H1 (cell line): ENCODE results near the gene NBL1. TPM values are rescaled to one million over a fixed set of nuclear protein-coding genes. Genes with fewer than 3 reads are reported as not detected.

Experiments
- CTCF ChIA-PET: fragments of 300-600 bp; sonication (Branson Sonifier 250); formaldehyde crosslinking; loops from one replicate; lab custom pipeline; 2021; ENCODE audit not compliant: partially characterized antibody; lab: Charles Lee
- POLR2A ChIA-PET: fragments of 300-600 bp; sonication (Branson Sonifier 250); formaldehyde crosslinking; loops from one replicate; lab custom pipeline; 2021; ENCODE audit warnings: inconsistent platforms; ENCODE audit not compliant: partially characterized antibody; lab: Charles Lee
- DNase-seq, 2 experiments: peaks; one replicate each; pipeline versions ENCODE4 v3.0.0 to v3.0.0-alpha.2; 2010 to 2022; ENCODE audit warnings: low spot score in 2 of 2, low read depth in 1 of 2, mixed read lengths in 1 of 2
- FAIRE-seq: peaks from 2 replicates; lab custom pipeline; 2011; peaks lifted over from hg19 to GRCh38; lab: Jason Lieb, UNC
- H2AFZ ChIP-seq: 2 replicates; pipeline ENCODE4 v1.8.1; 2012; ENCODE audit warnings: low read length, inconsistent platforms
- H2AK5ac ChIP-seq: 2 replicates; pipeline ENCODE4 v1.6.1; 2013; ENCODE audit warnings: low read depth, low read length
- H2BK120ac ChIP-seq: replicated peaks from 2 replicates; pipeline ENCODE3; 2013; ENCODE audit warnings: low read depth, low read length, inconsistent platforms
- H2BK12ac ChIP-seq: 2 replicates; pipeline ENCODE4 v1.6.1; 2013; ENCODE audit warnings: low read depth, low read length
- H2BK15ac ChIP-seq: 2 replicates; pipeline ENCODE4 v1.6.1; 2013; ENCODE audit warnings: low read length
- H2BK20ac ChIP-seq: 2 replicates; pipeline ENCODE4 v1.6.1; 2013; ENCODE audit warnings: low read length
- H2BK5ac ChIP-seq: 2 replicates; pipeline ENCODE4 v1.6.1; 2013; ENCODE audit warnings: low read depth, low read length
- H3K14ac ChIP-seq: 2 replicates; pipeline ENCODE4 v1.6.1; 2013; ENCODE audit warnings: inconsistent platforms; ENCODE audit not compliant: insufficient read length
- H3K18ac ChIP-seq: 2 replicates; pipeline ENCODE4 v1.6.1; 2013; ENCODE audit warnings: low read length; ENCODE audit errors: extremely low read depth
- H3K23ac ChIP-seq: 2 replicates; pipeline ENCODE4 v1.6.1; 2013; ENCODE audit warnings: inconsistent platforms; ENCODE audit not compliant: insufficient read length
- H3K23me2 ChIP-seq: 2 replicates; pipeline ENCODE4 v1.6.1; 2013; ENCODE audit warnings: low read depth, low read length
- H3K27ac ChIP-seq: 2 replicates; pipeline ENCODE4 v1.6.1; 2011; ENCODE audit warnings: low read depth, low read length, inconsistent platforms
- H3K27me3 ChIP-seq, 4 experiments: replicated peaks in 1 of 4; 1 replicate in 1 of 4; 2 replicates in 3 of 4; pipeline versions ENCODE4 v1.6.1 to v1.8.1; 2011 to 2013; ENCODE audit warnings: low read length in 3 of 4, mild to moderate bottlenecking in 3 of 4, inconsistent platforms in 2 of 4, mixed read lengths in 2 of 4, moderate library complexity in 1 of 4; ENCODE audit not compliant: control insufficient read depth in 3 of 4, insufficient read depth in 3 of 4; ENCODE audit errors: extremely low read depth in 1 of 4
- H3K36me3 ChIP-seq, 4 experiments: 2 replicates each; pipeline versions ENCODE4 v1.6.1 to v1.8.1; 2011 to 2013; ENCODE audit warnings: mild to moderate bottlenecking in 4 of 4, low read length in 3 of 4, moderate library complexity in 2 of 4, control low read depth in 1 of 4, inconsistent platforms in 1 of 4; ENCODE audit not compliant: insufficient read depth in 4 of 4, control insufficient read depth in 2 of 4
- H3K4ac ChIP-seq: replicated peaks from 2 replicates; pipeline ENCODE3; 2013; ENCODE audit warnings: low read length, low read depth, mixed read lengths, inconsistent platforms; ENCODE audit not compliant: insufficient read length
- H3K4me1 ChIP-seq, 4 experiments: replicated peaks in 1 of 4; 1 replicate in 1 of 4; 2 replicates in 3 of 4; pipeline versions ENCODE4 v1.6.1 to v1.8.1; 2011 to 2013; ENCODE audit warnings: low read length in 3 of 4, inconsistent platforms in 2 of 4, mixed read lengths in 1 of 4; ENCODE audit not compliant: insufficient read depth in 4 of 4, control insufficient read depth in 3 of 4
- H3K4me2 ChIP-seq, 2 experiments: 2 replicates each; pipeline versions ENCODE4 v1.6.1 to v1.8.1; 2011 to 2013; ENCODE audit warnings: low read depth in 2 of 2, low read length in 2 of 2, control low read depth in 1 of 2, inconsistent platforms in 1 of 2, mild to moderate bottlenecking in 1 of 2; ENCODE audit not compliant: insufficient read depth in 1 of 2
- H3K4me3 ChIP-seq, 4 experiments: fragments of 200-600, 300-600 bp in 1 of 4; sonication (generic), shearing (Covaris generic), sonication (Bioruptor Twin) in 1 of 4; 2 replicates each; pipeline versions ENCODE4 v1.5.1 to v1.8.1; 2011 to 2016; ENCODE audit warnings: low read length in 4 of 4, low read depth in 3 of 4, control low read depth in 2 of 4, inconsistent platforms in 2 of 4, mild to moderate bottlenecking in 2 of 4, mixed read lengths in 1 of 4, moderate library complexity in 1 of 4; ENCODE audit not compliant: insufficient read depth in 2 of 4; ENCODE audit errors: extremely low read depth in 1 of 4
- H3K56ac ChIP-seq: replicated peaks from 2 replicates; pipeline ENCODE3; 2013; ENCODE audit warnings: low read depth, mild to moderate bottlenecking, mixed read lengths, low read length, inconsistent platforms; ENCODE audit not compliant: insufficient read length
- H3K79me1 ChIP-seq: 2 replicates; pipeline ENCODE4 v1.6.1; 2013; ENCODE audit warnings: low read depth, low read length, control low read depth
- H3K79me2 ChIP-seq, 2 experiments: 2 replicates each; pipeline versions ENCODE4 v1.6.1 to v1.8.1; 2012 to 2013; ENCODE audit warnings: low read length in 2 of 2, mild to moderate bottlenecking in 2 of 2, inconsistent platforms in 1 of 2; ENCODE audit not compliant: insufficient read depth in 2 of 2, control insufficient read depth in 1 of 2
- H3K9ac ChIP-seq, 4 experiments: replicated peaks in 1 of 4; 1 replicate in 1 of 4; 2 replicates in 3 of 4; pipeline versions ENCODE4 v1.6.1 to v1.8.1; 2011 to 2013; ENCODE audit warnings: low read depth in 3 of 4, low read length in 3 of 4, control low read depth in 2 of 4, mild to moderate bottlenecking in 2 of 4, moderate library complexity in 2 of 4, inconsistent platforms in 1 of 4; ENCODE audit errors: extremely low read depth in 1 of 4
- H3K9me3 ChIP-seq, 2 experiments: 2 replicates each; pipeline versions ENCODE4 v1.6.1 to v1.8.1; 2012 to 2013; ENCODE audit warnings: mild to moderate bottlenecking in 2 of 2, moderate library complexity in 2 of 2, control low read depth in 1 of 2, inconsistent platforms in 1 of 2, low read depth in 1 of 2, low read length in 1 of 2, mixed read lengths in 1 of 2; ENCODE audit not compliant: insufficient read depth in 2 of 2
- H4K20me1 ChIP-seq, 2 experiments: replicated peaks in 1 of 2; 2 replicates each; pipeline versions ENCODE3 to v1.8.1; 2011 to 2013; ENCODE audit warnings: inconsistent platforms in 2 of 2, low read length in 2 of 2, mild to moderate bottlenecking in 1 of 2; ENCODE audit not compliant: insufficient read depth in 2 of 2, control insufficient read depth in 1 of 2
- H4K5ac ChIP-seq: 2 replicates; pipeline ENCODE4 v1.6.1; 2013; ENCODE audit warnings: low read length, low read depth, mixed read lengths, inconsistent platforms; ENCODE audit not compliant: insufficient read length
- H4K8ac ChIP-seq: 2 replicates; pipeline ENCODE4 v1.8.0; 2013; ENCODE audit warnings: mild to moderate bottlenecking, moderate library complexity, low read length, inconsistent platforms; ENCODE audit not compliant: insufficient read depth; ENCODE audit errors: extremely low read depth
- H4K91ac ChIP-seq: replicated peaks from 2 replicates; pipeline ENCODE3; 2013; ENCODE audit warnings: low read length, mixed read lengths, inconsistent platforms; ENCODE audit not compliant: insufficient read length
- GABPA ChIP-seq: IDR thresholded peaks from 2 replicates; pipeline ENCODE4 v1.6.1; 2011; ENCODE audit warnings: mild to moderate bottlenecking, low read length, moderate library complexity, borderline replicate concordance; ENCODE audit not compliant: insufficient read depth
- WGBS, 2 experiments: shearing (Covaris generic) in 1 of 2; methylation state at CpG; one replicate each; pipeline versions ENCODE4 v1.1.6 to v1.1.7; 2013 to 2015; ENCODE audit warnings: low lambda C conversion rate in 2 of 2, mixed read lengths in 2 of 2, inconsistent platforms in 1 of 2, low coverage in 1 of 2, missing lambda C conversion rate in 1 of 2; ENCODE audit not compliant: insufficient replicate concordance in 2 of 2, insufficient coverage in 1 of 2, insufficient read length in 1 of 2; ENCODE audit errors: extremely low coverage in 1 of 2, missing lambda C conversion rate in 1 of 2; 5-methylcytosine and 5-hydroxymethylcytosine counted together
- polyA plus RNA-seq, 7 experiments: library from polyadenylated mRNA; depleted of rRNA in 3 of 7; stranded (reverse) in 5 of 7; unstranded in 2 of 7; fragments of >200 nt in 5 of 7; fragments of 200-250 nt in 2 of 7; gene quantifications; 1 replicate in 5 of 7; 2 replicates in 1 of 7; 4 replicates in 1 of 7; pipeline versions ENCODE4 v1.2.1 to v1.2.3, GENCODE V29; 2011 to 2013; ENCODE audit warnings: missing spikeins in 2 of 7, mixed read lengths in 2 of 7
- total RNA-seq: library from RNA; stranded (reverse); fragmentation: NEBNext Ultra II Directional; extraction: Animal tissue kit (Norgen Biotek cat#: 25700); gene quantifications from 2 replicates; pipeline ENCODE4 v1.2.1, GENCODE V29; 2021
- TF ChIP-seq, protein P1 (sequence below), 3 experiments: IDR thresholded peaks; 1 replicate in 2 of 3; 2 replicates in 1 of 3; pipeline versions ENCODE4 v1.5.1 to v1.6.1; 2011; ENCODE audit warnings: low read length in 3 of 3, mild to moderate bottlenecking in 3 of 3, inconsistent platforms in 2 of 3, low read depth in 1 of 3, moderate library complexity in 1 of 3; ENCODE audit not compliant: insufficient read depth in 1 of 3; ENCODE audit errors: control extremely low read depth in 1 of 3

Gene NBL1
- total and polyA plus RNA-seq, 2 of the 8 experiments (the other 6 are each of a cell fraction or from before 2014, with no cell fraction given): 8.7 to 9.7 TPM

DNA sequence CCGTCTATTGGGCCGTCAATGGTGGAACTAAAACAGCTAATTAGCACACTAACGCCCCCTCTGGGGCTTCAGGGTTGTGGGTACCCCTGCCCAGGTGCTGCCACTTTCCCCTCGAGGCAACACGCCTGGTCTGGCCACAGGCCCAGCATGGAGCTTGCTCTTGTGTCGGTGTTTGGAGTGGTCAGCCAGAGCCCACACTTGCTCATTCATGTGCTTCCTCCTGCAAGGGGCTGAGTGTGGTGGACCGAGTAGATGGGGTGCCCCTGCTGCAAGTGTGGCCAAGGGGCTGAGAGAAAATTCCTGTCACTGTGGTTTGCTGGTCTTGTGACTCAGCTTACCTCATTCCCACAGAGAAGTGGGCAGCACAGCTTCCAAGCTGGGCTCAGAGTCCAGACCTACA is 46.2 kb downstream of the NBL1 start:
- 70% methylated on average over 7 of the region's 7 CpGs; no CpG with 5 or more reads in 1 of the 2 experiments for WGBS, 2 experiments
- no peak overlapping the region for H2BK120ac ChIP-seq

More for the DNA sequence above, 46.2 kb downstream of the NBL1 start:
- Histone ChIP-seq H3K9ac (no peak overlapping the region), H3K14ac (no peak overlapping the region), H3K79me1 (no peaks in the 10 kb centered on the region), H3K9me3 (no peaks in the 10 kb centered on the region), H3K18ac (no peak overlapping the region), H4K20me1 (no peaks in the 10 kb centered on the region), H3K4me3 (no peak overlapping the region), H3K23me2 (no peaks in the 10 kb centered on the region), H2BK12ac (peak overlapping the region; percentile 17; the same call in 1 of the 2 replicates), H3K27me3 (no peaks in the 10 kb centered on the region), H3K4me2 (no peak overlapping the region), H3K4ac (peak overlapping the region; percentile 20), H2BK15ac (no peak overlapping the region), H3K23ac (no peak overlapping the region), H3K27ac (no peak overlapping the region), H4K8ac (no peak overlapping the region; the same call in 1 of the 2 replicates), H4K91ac (no peak overlapping the region), H3K56ac (no peak overlapping the region), H3K36me3 (no peaks in the 10 kb centered on the region), H2BK20ac (no peak overlapping the region), H4K5ac (no peak overlapping the region), H2BK5ac (no peak overlapping the region), H2AK5ac (no peak overlapping the region), H3K79me2 (no peaks in the 10 kb centered on the region), H2AFZ (no peak overlapping the region), H3K4me1 (peaks cover 3 to 13% (median 10%) of the 10 kb centered on the region in 4 experiments)
- ChIA-PET CTCF (interaction anchor here (1.1 to 2.7 kb wide), 7 partner anchors 10 to 29 kb away, joined by 3 to 19 read pairs (median 4); no protein-coding TSS in a partner anchor), POLR2A (no interaction called here)
- no peak for TF ChIP-seq GABPA
- TF ChIP-seq, protein P1, sequence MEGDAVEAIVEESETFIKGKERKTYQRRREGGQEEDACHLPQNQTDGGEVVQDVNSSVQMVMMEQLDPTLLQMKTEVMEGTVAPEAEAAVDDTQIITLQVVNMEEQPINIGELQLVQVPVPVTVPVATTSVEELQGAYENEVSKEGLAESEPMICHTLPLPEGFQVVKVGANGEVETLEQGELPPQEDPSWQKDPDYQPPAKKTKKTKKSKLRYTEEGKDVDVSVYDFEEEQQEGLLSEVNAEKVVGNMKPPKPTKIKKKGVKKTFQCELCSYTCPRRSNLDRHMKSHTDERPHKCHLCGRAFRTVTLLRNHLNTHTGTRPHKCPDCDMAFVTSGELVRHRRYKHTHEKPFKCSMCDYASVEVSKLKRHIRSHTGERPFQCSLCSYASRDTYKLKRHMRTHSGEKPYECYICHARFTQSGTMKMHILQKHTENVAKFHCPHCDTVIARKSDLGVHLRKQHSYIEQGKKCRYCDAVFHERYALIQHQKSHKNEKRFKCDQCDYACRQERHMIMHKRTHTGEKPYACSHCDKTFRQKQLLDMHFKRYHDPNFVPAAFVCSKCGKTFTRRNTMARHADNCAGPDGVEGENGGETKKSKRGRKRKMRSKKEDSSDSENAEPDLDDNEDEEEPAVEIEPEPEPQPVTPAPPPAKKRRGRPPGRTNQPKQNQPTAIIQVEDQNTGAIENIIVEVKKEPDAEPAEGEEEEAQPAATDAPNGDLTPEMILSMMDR (IDR thresholded peaks at IDR 0.05; ENCODE audit: control extremely low read depth in 1 of 3, insufficient read depth in 1 of 3, low read depth in 1 of 3, low read length in 3 of 3): peak in 2 of 3 experiments; percentile 20 to 28; a peak in 2 of 4 replicates
- FAIRE-seq (no peak), DNase-seq (no peak)
